HepG2 (cell line): ENCODE measurements around the gene TMEM239. TPM values are rescaled to one million over a fixed set of nuclear protein-coding genes. Genes with fewer than 3 reads are reported as not detected.

Experiments used
- ATAC-seq: fragments of 200-7000 bp; cut with Tn5 transposase; 3 replicates; pipeline ENCODE4 v1.9.1; 2020; ENCODE audit warnings: mild to moderate bottlenecking, moderate library complexity
- BruUV-seq: library from RNA; stranded (reverse); fragments of 400-500 nt; replicated peaks from 2 replicates; lab custom pipeline; 2021; lab: Mats Ljungman, UMichigan
- CTCF ChIA-PET: fragments of 300-600 bp; formaldehyde crosslinking; extraction: SDS; loops from one replicate; lab custom pipeline; 2021; ENCODE audit warnings: low total read pairs, inconsistent platforms, low intra/inter-chr PET ratio; lab: Yijun Ruan, JAX
- POLR2A ChIA-PET: fragments of 350-600 bp; sonication (Branson Sonifier 250); formaldehyde crosslinking; loops from one replicate; lab custom pipeline; 2020; ENCODE audit warnings: antibody characterized with exemption, inconsistent platforms; lab: Yijun Ruan, JAX
- DNase-seq: peaks from one replicate; pipeline ENCODE4 v3.0.0-alpha.2; 2015; ENCODE audit warnings: low spot score
- FAIRE-seq: peaks from 3 replicates; lab custom pipeline; 2011; peaks lifted over from hg19 to GRCh38; lab: Jason Lieb, UNC
- H2AFZ ChIP-seq: one replicate; pipeline ENCODE4 v1.6.1; 2011; ENCODE audit warnings: low read length, inconsistent platforms
- H3K27ac ChIP-seq: fragments of 300-600 bp; 3 replicates; pipeline ENCODE4 v1.8.0; 2011; ENCODE audit warnings: mixed run types, mild to moderate bottlenecking, mixed read lengths, low read length, inconsistent platforms; ENCODE audit not compliant: insufficient read depth; ENCODE audit errors: extremely low read length
- H3K27me3 ChIP-seq, 2 experiments: fragments of 200-600 bp in 1 of 2; 2 replicates in 1 of 2; 3 replicates in 1 of 2; pipeline versions ENCODE4 v1.6.0 to v1.8.0; 2011; ENCODE audit warnings: low read length in 2 of 2, mild to moderate bottlenecking in 2 of 2, moderate library complexity in 2 of 2, inconsistent platforms in 1 of 2; ENCODE audit not compliant: insufficient read depth in 2 of 2, control insufficient read depth in 1 of 2
- H3K36me3 ChIP-seq, 2 experiments: fragments of 200-600 bp in 1 of 2; replicated peaks in 1 of 2; 2 replicates in 1 of 2; 3 replicates in 1 of 2; pipeline versions ENCODE4 v1.5.1 to v1.8.0; 2011; ENCODE audit warnings: low read length in 2 of 2, inconsistent platforms in 1 of 2; ENCODE audit not compliant: insufficient read depth in 2 of 2, control insufficient read depth in 1 of 2
- H3K4me1 ChIP-seq: 2 replicates; pipeline ENCODE4 v1.5.1; 2012; ENCODE audit warnings: low read length, inconsistent platforms; ENCODE audit not compliant: insufficient read depth
- H3K4me2 ChIP-seq: 2 replicates; pipeline ENCODE4 v1.6.0; 2011; ENCODE audit warnings: low read depth, low read length, inconsistent platforms
- H3K4me3 ChIP-seq, 3 experiments: fragments of 200-600 bp in 1 of 3; sonication (generic), shearing (Covaris generic) in 1 of 3; replicated peaks in 1 of 3; 2 replicates each; pipeline ENCODE4 v1.5.1; 2011 to 2016; ENCODE audit warnings: low read length in 3 of 3, inconsistent platforms in 2 of 3, low read depth in 2 of 3, mild to moderate bottlenecking in 2 of 3, control low read depth in 1 of 3, mixed read lengths in 1 of 3; ENCODE audit not compliant: insufficient read depth in 1 of 3
- H3K79me2 ChIP-seq: one replicate; pipeline ENCODE4 v1.6.1; 2011; ENCODE audit warnings: low read length, inconsistent platforms; ENCODE audit not compliant: insufficient read depth
- H3K9ac ChIP-seq: 2 replicates; pipeline ENCODE4 v1.6.0; 2011; ENCODE audit warnings: mild to moderate bottlenecking, low read depth, low read length, inconsistent platforms; ENCODE audit not compliant: insufficient read depth
- H3K9me3 ChIP-seq: 2 replicates; pipeline ENCODE4 v1.5.1; 2012; ENCODE audit warnings: mild to moderate bottlenecking, low read length
- H4K20me1 ChIP-seq: 2 replicates; pipeline ENCODE4 v1.6.0; 2011; ENCODE audit warnings: inconsistent platforms, mild to moderate bottlenecking, low read length, moderate library complexity; ENCODE audit not compliant: insufficient read depth
- CENPX ChIP-seq: sonication (generic); formaldehyde crosslinking; IDR thresholded peaks from 2 replicates; pipeline ENCODE4 v1.9.0; 2021; ENCODE audit warnings: mild to moderate bottlenecking, missing genetic modification reagents, moderate library complexity
- CHD2 ChIP-seq: IDR thresholded peaks from 2 replicates; pipeline ENCODE4 v1.6.1; 2011; ENCODE audit warnings: low read depth, low read length, improper control_type of control experiment
- HNRNPK ChIP-seq: fragments of 200-400 bp; formaldehyde crosslinking; IDR thresholded peaks from 2 replicates; pipeline ENCODE4 v1.6.1; 2018; ENCODE audit warnings: low read length, low read depth, moderate library complexity, mild to moderate bottlenecking; ENCODE audit not compliant: poor library complexity, severe bottlenecking
- HNRNPLL ChIP-seq: fragments of 200-400 bp; formaldehyde crosslinking; IDR thresholded peaks from 2 replicates; pipeline ENCODE4 v1.6.1; 2017; ENCODE audit warnings: mild to moderate bottlenecking, low read depth, low read length; ENCODE audit not compliant: poor library complexity, severe bottlenecking
- NFE2 ChIP-seq: sonication (generic); formaldehyde crosslinking; IDR thresholded peaks from 2 replicates; pipeline ENCODE4 v1.4.0; 2020; ENCODE audit warnings: missing genetic modification reagents
- NR2F2 ChIP-seq: IDR thresholded peaks from 2 replicates; pipeline ENCODE4 v1.6.1; 2012; ENCODE audit warnings: low read depth, inconsistent platforms, borderline replicate concordance
- RFXAP ChIP-seq: sonication (generic); formaldehyde crosslinking; IDR thresholded peaks from 2 replicates; pipeline ENCODE4 v1.4.0; 2020; ENCODE audit warnings: missing genetic modification reagents, borderline replicate concordance
- ZEB1 ChIP-seq: IDR thresholded peaks from 2 replicates; pipeline ENCODE4 v1.6.1; 2012; ENCODE audit warnings: mild to moderate bottlenecking, low read depth, inconsistent platforms; ENCODE audit not compliant: insufficient replicate concordance
- ZNF138 ChIP-seq: sonication (generic); formaldehyde crosslinking; IDR thresholded peaks from 2 replicates; pipeline ENCODE4 v1.5.0; 2020; ENCODE audit warnings: mild to moderate bottlenecking, low read depth, missing genetic modification reagents
- ZNF326 ChIP-seq: sonication (generic); formaldehyde crosslinking; IDR thresholded peaks from 2 replicates; pipeline ENCODE4 v1.4.0; 2020; ENCODE audit warnings: missing genetic modification reagents, borderline replicate concordance
- WGBS: methylation state at CpG from one replicate; pipeline ENCODE4 v1.1.6; 2017; ENCODE audit warnings: low lambda C conversion rate; 5-methylcytosine and 5-hydroxymethylcytosine counted together
- in situ Hi-C: cut with HindIII; loops from 2 replicates; pipeline ENCODE4 v1.10.0; 2017; ENCODE audit warnings: low pct_unique_long_range_greater_than_20kb; ENCODE audit not compliant: extremely low pct_ligation_motif_present
- intact Hi-C: fragments of 100-400 bp; cut with micrococcal nuclease; formaldehyde crosslinking; loops from one replicate; pipeline ENCODE4 v1.10.0; 2022; ENCODE audit not compliant: unreplicated experiment
- polyA plus RNA-seq, 8 experiments: library from polyadenylated mRNA; depleted of rRNA in 3 of 8; stranded (reverse) in 7 of 8; unstranded in 1 of 8; fragments of >200 nt; fragmentation: Illumina TruSeq in 4 of 8; extraction: Trizol in 4 of 8; gene quantifications; 2 replicates each; pipeline versions ENCODE4 v1.2.1 to v1.2.3, GENCODE V29; 2011 to 2016; ENCODE audit warnings: low read depth in 4 of 8, missing spikeins in 1 of 8, mixed read lengths in 1 of 8; ENCODE audit not compliant: insufficient read depth in 1 of 8
- total RNA-seq, 5 experiments: library from RNA; depleted of rRNA; stranded (reverse); fragments of >200 nt; fragmentation: Illumina TruSeq; extraction: Trizol; gene quantifications; 2 replicates each; pipeline ENCODE4 v1.2.3, GENCODE V29; 2016; ENCODE audit warnings: low read depth in 1 of 5

The TMEM239 gene
- total and polyA plus RNA-seq, 2 of the 13 experiments (the other 11 are each of a cell fraction or from before 2014, with no cell fraction given) = not detected

DNA sequence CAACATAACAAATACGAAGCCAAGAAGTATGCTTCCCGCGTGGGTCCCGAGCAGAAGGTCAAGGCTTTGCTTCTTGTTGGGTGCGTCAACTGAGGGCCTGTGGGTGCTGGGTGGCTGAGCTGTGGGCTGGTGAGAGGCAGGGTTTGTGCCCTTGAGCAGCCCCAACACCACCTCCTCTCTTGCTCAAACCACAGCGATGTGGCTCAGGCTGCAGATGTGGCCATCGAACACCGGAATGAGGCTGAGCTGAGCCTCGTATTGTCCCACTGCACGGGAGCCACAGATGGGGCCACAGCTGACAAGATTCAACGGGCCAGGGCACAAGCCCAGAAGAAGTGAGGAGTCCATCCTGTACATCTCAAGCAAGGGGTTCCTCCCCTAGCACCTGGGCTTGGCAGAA lies 50.1 kb downstream of the TMEM239 start (continued):
- TF ChIP-seq CENPX (no peak), NFE2 (CRISPR knock-in tag) (no peak), HNRNPK (no peak), ZNF138 (no peak), HNRNPLL (no peak), ZEB1 (no peak), CHD2 (no peak), ZNF326 (CRISPR knock-in tag) (no peak)

DNA sequence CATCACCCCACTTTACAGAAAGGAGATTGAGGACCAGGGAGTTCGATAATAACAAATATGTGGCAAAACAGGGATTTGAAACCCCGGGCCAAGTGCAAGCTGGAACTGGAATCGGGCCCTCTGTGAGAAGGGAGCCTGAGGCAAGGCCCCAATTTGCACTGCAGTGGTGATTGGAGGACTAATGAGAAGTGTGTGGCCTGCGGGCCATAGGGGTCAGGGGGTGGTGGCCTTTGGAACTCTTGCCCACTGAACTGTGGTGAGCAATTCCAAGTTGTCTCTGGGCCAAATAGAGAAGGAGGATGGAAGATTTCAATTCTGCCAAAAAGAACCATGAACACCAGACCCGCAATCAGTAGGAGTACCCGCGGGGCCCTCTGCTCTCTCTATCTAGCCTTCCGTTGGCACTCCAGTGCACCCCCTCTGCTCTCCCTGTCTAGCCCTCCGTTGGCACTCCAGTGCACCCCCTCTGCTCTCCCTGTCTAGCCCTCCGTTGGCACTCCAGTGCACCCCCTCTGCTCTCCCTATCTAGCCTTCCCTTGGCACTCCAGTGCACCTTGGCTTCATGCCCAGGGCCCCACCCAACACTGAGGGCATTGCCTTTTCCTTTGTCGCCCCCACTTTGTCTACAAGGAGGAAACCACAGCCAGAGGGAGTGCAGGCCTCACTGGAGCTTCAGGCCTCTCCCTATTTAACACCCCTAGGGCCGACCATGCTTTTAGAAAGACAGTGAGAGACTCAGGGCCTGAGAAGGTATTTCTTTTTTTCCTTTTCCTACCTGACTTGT lies 51.1 kb downstream of the TMEM239 start:
- FAIRE-seq = no peak
- POLR2A ChIA-PET = no interaction called here

More for the DNA sequence above, 51.1 kb downstream of the TMEM239 start:
- Histone ChIP-seq H3K4me3 (no peak overlapping the region), H3K4me1 (peaks cover 33% of the 10 kb centered on the region), H4K20me1 (no peaks in the 10 kb centered on the region), H3K36me3 (peaks cover 0 to 4% of the 10 kb centered on the region in 2 experiments; a peak in 3 of 5 replicates), H3K27me3 (peaks cover 0 to 15% of the 10 kb centered on the region in 2 experiments; a peak in 3 of 5 replicates), H3K27ac (no peak overlapping the region), H3K9ac (no peak overlapping the region), H3K79me2 (no peaks in the 10 kb centered on the region), H3K4me2 (no peak overlapping the region), H3K9me3 (no peaks in the 10 kb centered on the region), H2AFZ (no peak overlapping the region)
- ATAC-seq (no peak), DNase-seq (no peak)
- BruUV-seq = no TSS peak
- in situ Hi-C loops = no loop called here
- CTCF ChIA-PET = no interaction called here
- TF ChIP-seq NR2F2 (no peak), RFXAP (CRISPR knock-in tag) (0 out of 2 replicates have a peak, but pooled peaks have one; percentile 30)
- intact Hi-C loops = no loop called here
- 88% methylated on average over 12 of the region's 12 CpGs for WGBS

Other genes starting within 250 kb of the TMEM239 start
- 646 and 1,116 TPM in 2 replicates for gene NOP56, start 163.7 kb upstream of the TMEM239 start, total RNA-seq (2016; rRNA removed; fragmentation: Illumina TruSeq; extraction: Trizol)
- 369 and 374 TPM in 2 replicates for gene NOP56, start 163.7 kb upstream of the TMEM239 start, polyA plus RNA-seq (2011; rRNA removed)
- gene IDH3B, start 152.1 kb upstream of the TMEM239 start, total RNA-seq (2016; rRNA removed; fragmentation: Illumina TruSeq; extraction: Trizol) = 215 and 246 TPM in 2 replicates
- gene IDH3B, start 152.1 kb upstream of the TMEM239 start, polyA plus RNA-seq (2011; rRNA removed) = 245 and 254 TPM in 2 replicates
- 0.84 TPM in 1 of 2 replicates, not detected in the other for gene EBF4, start 123.6 kb upstream of the TMEM239 start, total RNA-seq (2016; rRNA removed; fragmentation: Illumina TruSeq; extraction: Trizol)
- 2.2 and 5.2 TPM in 2 replicates for gene EBF4, start 123.6 kb upstream of the TMEM239 start, polyA plus RNA-seq (2011; rRNA removed)
- gene CPXM1, start 15.7 kb upstream of the TMEM239 start, total RNA-seq (2016; rRNA removed; fragmentation: Illumina TruSeq; extraction: Trizol) = not detected in 2 replicates
- 0.07 TPM in 1 of 2 replicates, not detected in the other for gene CPXM1, start 15.7 kb upstream of the TMEM239 start, polyA plus RNA-seq (2011; rRNA removed)
- gene C20orf141, start 1.4 kb upstream of the TMEM239 start, total RNA-seq (2016; rRNA removed; fragmentation: Illumina TruSeq; extraction: Trizol) = not detected in 2 replicates
- gene C20orf141, start 1.4 kb upstream of the TMEM239 start, polyA plus RNA-seq (2011; rRNA removed) = not detected in 2 replicates
- 12.6 and 40.1 TPM in 2 replicates for gene PCED1A, start 24.3 kb downstream of the TMEM239 start, total RNA-seq (2016; rRNA removed; fragmentation: Illumina TruSeq; extraction: Trizol)
- gene PCED1A, start 24.3 kb downstream of the TMEM239 start, polyA plus RNA-seq (2011; rRNA removed) = 84.2 and 92.3 TPM in 2 replicates
- 27.6 and 35.4 TPM in 2 replicates for gene VPS16, start 24.4 kb downstream of the TMEM239 start, total RNA-seq (2016; rRNA removed; fragmentation: Illumina TruSeq; extraction: Trizol)
- gene VPS16, start 24.4 kb downstream of the TMEM239 start, polyA plus RNA-seq (2011; rRNA removed) = 34.2 and 44.0 TPM in 2 replicates
- gene PTPRA, start 57.1 kb downstream of the TMEM239 start, total RNA-seq (2016; rRNA removed; fragmentation: Illumina TruSeq; extraction: Trizol) = 43.7 and 47.2 TPM in 2 replicates
- 107 and 127 TPM in 2 replicates for gene PTPRA, start 57.1 kb downstream of the TMEM239 start, polyA plus RNA-seq (2011; rRNA removed)
- gene GNRH2, start 227.3 kb downstream of the TMEM239 start, total RNA-seq (2016; rRNA removed; fragmentation: Illumina TruSeq; extraction: Trizol) = not detected in 2 replicates
- gene GNRH2, start 227.3 kb downstream of the TMEM239 start, polyA plus RNA-seq (2011; rRNA removed) = 0.22 and 0.28 TPM in 2 replicates
- 187 and 201 TPM in 2 replicates for gene MRPS26, start 229.7 kb downstream of the TMEM239 start, total RNA-seq (2016; rRNA removed; fragmentation: Illumina TruSeq; extraction: Trizol)
- gene MRPS26, start 229.7 kb downstream of the TMEM239 start, polyA plus RNA-seq (2011; rRNA removed) = 89.8 and 96.6 TPM in 2 replicates